Stimulated activated CD8-positive, alpha-beta memory T cell treated with anti-CD3 and anti-CD28 coated beads, Interleukin-7, amount 100 ng/mL, for 24 hours (primary cell): ENCODE measurements around the gene UBAC1.

ENCODE experiments used
- DNase-seq: peaks from one replicate; pipeline ENCODE4 v3.0.0-alpha.2; 2020; ENCODE audit warnings: low read depth

Gene UBAC1

DNA sequence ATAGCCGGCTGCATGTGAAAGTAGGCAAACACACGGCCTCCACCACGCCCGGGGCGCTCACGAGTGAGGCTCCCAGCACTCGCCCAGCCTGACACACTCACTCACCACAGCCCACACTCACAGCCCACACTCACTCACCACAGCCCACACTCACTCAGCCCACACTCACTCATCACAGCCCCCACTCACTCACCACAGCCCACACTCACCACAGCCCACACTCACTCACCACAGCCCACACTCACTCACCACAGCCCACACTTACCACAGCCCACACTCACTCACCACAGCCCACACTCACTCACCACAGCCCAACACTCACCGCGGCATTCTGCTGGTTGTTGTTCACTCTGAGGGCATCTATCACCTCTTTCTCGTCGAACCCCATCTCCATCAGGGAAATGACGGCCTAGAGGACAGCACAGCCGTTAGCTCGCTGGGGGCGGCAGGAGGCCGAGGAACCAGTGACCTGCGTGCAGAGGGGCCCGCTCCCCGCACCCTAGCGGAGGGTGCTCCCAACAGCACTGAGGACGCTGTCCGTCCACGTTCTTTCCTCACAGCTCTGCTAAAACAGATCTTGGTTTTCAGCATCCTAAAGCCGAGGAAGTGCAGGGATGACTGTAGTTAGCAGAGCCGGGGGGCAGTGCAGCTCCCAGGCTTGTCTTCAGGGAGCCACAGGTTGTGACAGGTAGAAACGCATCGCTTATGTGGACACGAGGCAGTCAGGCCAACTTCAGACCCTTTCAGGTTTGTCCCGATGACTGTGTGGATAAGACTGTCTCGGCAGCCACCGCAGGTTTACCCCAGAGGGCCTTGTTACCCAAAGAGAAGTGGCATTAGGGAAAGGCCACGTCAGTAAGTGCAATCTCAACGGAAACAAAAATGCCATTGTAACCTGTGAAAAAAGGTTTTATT is 21.6 kb downstream of the UBAC1 start:
- DNase-seq, result peak; percentile 23

DNA sequence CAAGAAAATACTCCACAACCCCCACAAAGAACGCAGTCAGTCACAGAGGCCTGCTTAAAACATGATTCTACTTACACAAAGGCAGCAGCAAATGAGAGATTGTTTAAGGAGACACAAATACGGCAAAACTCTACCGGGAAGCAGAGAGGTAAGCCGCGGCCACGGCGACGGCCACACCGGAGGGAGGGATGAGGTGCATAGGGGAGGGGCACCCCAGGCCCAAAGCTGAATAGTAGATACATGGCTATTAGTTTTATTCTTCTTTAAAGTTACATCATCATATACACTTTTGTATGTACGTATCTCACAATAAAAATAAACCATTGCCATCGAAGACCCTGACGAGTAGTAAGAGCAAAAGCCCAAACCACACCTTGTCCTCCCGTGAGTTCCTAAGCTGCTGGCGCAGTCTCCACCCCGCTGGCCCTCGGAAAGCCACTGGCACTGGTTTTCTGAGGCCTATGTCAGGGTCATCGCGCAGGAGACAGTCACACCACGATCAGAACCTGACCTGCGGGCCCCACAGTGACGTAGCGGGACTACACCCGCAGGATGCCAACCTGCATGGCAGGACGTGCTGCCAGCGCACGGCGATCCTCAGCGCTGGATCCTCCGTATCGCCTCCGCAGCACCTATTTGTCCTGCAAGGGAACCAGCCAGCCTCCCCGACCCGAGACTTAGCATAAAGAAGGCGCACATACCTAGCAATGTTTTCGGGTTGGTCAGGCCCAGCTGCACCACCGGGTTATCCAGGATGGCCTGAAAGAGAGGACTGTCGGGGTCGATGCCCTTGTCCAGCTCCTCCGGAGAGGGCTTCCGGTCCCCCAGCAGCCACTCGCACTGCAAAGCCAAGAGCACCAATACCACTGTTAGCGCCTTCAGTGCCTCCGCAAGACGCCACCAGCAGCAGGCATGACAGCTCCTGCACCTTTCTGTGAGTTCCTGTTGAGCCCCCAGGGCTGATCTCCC is 23.4 kb downstream of the UBAC1 start:
- no peak for DNase-seq

DNA sequence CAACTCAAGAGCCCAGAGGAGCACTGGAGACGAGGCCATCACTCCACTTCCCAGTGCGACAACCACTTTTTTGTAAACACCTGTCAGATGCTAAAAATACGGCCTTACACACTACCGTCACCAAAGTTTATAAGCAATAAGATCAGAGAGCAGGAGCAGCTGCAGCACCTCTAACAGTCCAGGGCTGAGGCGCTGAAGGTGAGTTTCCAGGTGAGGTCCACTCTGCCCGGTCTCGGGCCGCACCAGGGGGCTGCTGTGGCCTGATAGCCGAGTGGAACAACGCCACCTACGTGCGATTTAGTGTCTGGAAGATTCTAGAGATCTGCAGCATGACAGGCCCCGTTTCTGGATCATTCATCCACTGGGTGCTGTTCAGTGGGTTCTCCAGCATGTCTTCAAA is 28.1 kb downstream of the UBAC1 start:
- DNase-seq, result no peak

DNA sequence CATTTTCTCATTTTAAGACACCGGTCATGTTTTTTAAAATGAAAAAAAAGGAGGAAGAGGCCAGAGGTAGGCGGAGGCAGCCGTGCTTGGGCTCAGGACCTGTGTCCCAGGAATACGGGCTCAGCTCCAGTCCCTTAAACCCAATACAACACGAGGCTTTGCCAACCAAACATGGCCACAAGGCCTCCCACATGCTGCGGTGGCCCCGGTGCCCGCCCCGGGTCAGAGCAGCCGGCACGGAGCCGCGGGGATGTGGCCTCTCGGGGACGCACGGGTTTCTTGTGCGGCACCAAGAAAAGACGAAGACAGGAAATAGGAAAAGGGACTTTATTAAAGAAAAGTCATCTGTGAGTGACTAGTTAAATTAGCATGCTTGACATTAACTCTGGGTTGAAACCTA is 28.5 kb downstream of the UBAC1 start:
- no peak for DNase-seq

DNA sequence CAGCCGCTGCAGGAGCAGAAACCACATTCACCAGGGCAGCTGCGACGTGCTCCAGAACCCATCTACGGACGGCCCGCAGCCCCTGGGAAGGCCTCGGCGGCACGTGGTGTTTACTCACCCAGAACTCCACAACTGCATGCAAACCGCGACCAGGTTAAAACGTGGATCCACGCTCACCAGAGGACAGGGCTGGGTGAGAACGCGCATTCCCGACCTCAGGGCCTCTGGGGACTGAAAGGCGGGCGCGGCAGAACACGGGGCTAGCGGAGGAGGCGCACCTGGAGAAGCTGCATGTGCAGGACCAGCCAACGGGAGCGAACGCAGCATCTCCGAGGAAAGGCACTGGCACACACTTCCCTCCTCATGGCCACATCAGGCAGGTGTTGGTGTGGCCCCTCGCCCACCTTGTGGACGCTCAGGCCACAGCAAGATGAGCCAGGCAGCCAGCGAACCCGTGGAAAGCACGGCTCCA is 29.8 kb downstream of the UBAC1 start:
- DNase-seq, result no peak

DNA sequence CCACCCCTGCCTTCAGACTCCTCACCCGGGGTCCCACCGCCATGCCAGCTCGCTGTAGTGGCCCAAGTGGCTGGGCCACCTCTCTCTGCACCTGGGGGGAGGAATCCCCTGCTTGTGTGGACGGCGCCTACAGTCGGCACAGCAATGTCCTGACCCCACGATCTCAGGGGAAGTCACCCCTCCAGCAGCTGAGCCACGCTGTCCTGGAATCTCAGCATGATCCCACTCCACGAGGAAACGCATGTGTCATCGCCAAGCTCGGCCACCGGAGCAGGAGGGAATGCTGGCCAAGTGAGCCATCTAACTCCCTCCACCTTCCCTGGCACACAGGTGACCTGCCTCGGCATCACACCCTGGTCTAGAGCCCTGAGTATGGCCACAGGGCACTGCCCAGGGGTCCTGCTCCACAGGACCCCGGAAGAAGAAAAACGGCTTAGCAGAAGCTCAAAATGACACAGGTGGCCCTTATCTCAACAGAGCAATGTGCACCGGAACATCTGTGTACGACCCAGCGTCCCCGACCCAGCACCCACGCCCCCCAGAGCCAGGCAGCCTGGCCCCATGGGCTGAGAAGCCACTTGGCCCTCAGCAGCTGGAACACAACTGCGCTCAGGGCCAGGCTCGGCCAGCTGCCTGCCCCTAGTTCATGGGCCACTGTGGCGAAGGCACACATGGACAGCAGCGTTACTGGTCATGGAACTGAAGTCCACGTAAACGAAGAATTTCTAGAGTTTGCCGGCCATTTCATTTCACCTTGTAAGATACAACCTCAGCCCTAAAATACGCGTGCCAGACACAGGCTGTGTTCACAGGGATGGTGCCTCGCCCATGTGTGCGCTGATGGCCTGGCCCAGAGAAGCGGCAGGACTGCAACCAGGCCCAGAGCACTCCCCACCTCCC is 30.5 kb downstream of the UBAC1 start:
- DNase-seq, result no peak

DNA sequence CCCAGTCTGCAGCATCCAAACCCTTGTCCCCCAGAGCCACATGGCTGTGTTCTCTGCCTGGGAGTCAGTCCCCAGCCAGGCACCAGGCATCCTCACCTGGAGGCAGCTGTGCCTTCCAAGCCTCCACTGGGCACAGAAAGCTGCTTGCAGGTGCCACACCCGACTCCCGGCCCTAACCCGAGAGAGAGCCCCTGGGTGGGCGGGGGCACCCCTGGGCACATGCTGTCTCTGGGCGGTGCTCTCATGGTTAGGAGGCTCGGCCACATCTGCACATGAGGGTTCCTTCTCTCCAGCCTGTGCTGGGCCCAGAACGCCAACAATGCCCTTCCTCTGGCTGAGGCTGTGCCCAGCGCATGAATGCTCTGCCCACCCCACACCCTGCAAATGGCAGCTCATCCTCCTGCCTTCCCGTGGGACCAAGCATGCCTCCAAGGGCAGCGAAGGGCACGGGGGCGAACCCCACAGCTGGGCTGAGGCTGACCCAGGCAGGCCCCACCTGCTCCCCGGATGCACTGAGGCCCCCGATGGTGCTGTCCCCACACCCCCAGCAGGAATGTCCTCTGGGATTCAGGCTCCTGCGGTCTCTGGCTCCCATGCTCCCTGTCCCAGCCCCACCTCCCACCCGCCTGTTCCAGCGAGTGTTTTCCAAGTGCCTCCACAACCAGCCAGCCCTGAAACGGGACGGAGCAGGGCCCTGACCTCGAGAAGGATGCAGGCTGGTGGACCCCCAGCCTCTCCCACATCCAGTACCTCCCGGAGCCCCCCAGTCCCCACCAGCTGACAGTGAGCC is 31.3 kb downstream of the UBAC1 start:
- no peak for DNase-seq

DNA sequence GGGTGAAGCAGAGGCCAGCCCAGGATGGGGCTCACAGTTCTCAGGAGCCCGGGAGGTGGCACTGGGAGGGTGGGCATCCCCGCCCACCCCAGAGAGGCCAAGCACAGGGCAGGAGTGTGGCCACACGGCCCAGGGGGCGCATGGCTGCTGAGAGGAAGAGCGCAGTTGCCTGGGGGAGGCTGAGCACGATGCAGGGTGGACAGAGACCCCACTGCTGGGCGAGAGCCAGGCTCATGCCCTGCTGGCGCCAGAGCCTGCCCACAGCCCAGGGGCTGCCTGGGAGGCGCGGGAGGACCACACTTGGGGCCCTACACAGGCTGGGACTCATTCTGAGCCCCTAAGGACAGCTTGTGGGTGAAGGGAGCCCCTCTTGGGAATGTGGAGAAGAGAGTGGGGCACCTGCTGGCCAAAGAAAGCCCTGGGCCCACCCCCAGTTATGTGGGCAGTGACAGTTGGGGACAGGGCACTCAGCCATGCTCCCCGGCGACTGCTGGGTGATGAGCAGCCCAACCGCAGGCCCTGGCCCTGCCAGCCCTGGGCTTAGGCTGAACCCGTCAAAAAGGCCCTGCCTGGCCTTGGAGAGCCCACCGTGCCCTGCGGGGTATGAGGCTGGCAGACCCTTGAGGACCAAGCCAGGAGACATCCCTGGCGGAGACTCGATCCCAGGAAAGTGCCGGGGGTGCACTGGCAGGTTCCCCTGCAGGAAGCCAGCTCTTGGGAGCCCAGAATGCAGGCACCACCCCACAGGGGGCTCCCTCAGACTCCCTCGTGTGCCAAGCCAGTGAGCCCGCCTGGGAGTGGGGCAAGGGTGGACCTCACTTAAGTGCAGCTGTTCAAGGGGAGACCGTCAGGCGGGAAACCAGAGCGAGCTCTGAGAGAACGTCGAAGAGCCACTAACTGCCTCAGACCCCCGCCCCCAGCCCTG is 32.2 kb downstream of the UBAC1 start:
- DNase-seq, result no peak

DNA sequence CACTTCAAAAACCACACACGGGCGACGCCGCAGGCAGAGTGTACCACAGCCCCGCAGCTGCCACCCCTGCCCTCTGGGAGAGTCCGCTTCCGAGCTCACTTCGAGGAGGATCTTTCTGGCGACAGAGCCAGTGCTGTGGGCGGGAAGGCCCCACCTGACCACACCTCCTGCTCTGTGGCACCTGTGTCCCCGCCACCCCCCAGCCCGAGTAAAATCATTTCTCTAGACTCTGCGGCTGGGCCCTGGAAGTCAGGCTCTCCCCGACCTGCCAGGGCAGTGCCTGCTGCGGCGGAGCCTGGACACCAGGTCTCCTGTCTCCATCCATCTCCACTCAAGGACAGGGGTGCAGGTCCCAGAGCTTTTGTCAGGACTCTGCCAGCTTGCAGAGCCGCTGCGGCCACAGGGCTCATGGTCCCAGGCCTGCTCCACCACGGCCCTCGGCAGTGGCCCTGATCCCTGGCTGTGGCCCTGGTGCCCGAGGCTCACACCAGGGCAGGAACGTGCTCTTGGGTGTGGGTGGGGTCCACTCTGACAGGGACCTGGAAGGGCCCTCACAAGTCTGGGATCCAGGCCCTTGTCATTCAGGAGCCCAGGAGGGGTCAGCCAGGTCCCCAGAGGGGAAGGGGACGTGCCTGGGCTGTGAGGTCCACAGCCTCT is 33.0 kb downstream of the UBAC1 start:
- no peak for DNase-seq

DNA sequence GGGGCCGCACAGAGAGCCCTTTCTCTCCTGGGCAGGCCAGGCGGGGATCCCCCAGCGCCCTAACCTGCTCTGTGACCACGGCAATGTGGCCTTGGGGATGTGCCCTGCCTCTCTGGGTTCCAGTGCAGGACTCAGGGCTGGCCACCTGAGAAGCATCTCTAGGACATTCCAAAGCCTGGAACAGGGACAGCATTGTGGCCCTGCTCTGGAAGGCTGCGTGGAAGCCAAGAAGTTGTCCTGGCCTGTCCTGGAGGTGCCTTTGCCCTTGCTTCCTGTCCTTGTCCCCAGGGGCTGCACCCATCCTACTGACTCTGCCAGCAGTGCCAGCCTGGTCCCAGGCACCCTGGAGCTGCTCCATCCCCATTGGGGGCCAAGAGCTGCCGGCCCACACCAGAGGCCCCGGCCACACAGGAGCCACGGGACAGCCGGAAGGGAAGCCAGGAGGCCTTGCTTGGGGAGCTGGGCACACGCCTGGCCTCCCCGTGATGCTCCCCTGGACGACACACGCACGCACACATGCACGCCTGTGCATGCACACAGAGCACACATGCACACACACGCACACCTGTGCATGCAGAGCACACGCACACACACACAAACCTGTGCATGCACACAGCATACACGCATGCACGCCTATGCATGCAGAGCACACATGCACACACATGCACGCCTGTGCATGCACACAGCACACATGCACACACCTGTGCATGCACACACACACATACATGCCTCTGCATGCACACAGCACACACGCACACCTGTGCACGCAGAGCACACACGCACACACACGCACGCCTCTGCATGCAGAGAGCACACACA is 33.8 kb downstream of the UBAC1 start:
- DNase-seq, result no peak

DNA sequence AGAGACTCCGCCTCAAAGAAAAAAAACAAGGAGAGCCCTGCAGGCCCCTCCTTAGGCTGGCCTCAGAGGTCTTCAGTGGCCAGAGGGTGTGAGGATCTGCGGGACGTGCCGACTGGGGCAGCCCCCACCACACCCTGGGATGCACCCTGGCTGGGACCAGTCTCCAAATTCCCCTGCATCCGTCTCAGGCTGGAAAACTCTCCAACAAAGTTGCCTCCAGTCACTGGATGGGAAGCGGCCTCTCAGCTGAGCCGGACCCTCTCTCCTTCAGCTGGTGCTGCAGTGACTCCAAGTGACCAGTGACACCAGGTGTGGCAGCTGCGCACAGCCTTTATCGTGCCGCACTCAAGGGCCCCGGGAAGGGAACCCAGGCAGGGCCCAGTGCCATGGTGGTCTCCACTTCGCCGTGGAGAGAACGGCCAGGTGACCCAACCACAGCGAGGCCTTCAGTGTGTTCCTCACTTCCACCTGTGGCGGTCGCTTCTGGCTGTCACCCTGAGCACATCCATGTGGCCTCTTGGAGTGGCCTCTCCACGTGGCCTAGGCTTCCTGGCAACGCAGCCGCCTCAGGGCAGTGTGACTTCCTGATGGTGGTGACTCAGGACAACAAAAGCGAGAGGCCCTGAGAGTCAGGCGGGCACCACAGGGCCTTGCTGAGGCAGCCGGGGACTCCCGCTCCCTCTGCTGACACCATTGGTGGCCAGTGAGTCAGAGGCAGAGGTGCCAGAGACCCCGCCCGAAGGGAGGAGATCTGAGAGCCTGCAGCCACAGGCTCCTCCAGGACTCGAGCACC is 34.6 kb downstream of the UBAC1 start:
- peak; percentile 45 for DNase-seq

DNA sequence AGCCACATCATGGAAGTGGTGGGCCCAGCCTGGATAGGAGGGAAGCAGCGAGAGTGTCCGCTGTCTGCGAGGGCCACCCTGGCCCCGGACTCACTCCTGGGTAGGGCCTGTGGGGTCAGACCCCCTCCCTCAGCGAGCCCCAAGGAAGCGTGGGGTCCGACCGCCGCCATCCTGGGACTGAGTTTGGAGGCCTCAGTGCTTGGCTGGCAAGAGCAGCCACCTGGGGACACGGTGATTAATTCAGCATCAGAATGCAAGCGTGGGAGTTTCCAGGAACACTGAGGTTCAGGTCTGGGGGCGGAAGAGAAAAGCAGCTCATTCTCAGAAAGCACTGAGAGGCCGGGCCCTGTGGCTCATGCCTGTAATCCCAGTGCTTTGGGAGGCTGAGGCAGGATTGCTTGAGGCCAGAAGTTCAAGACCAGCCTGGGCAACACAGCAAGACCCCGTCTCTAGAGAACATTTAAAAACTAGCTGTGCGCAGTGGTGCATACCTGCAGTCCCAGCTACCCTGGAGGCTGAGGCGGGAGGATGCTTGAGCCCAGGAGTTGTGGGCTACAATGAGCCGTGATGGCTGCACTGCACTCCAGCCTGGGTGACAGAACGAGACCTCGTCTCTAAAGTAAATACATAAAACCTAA is 35.6 kb downstream of the UBAC1 start:
- peak; percentile 47 for DNase-seq

DNA sequence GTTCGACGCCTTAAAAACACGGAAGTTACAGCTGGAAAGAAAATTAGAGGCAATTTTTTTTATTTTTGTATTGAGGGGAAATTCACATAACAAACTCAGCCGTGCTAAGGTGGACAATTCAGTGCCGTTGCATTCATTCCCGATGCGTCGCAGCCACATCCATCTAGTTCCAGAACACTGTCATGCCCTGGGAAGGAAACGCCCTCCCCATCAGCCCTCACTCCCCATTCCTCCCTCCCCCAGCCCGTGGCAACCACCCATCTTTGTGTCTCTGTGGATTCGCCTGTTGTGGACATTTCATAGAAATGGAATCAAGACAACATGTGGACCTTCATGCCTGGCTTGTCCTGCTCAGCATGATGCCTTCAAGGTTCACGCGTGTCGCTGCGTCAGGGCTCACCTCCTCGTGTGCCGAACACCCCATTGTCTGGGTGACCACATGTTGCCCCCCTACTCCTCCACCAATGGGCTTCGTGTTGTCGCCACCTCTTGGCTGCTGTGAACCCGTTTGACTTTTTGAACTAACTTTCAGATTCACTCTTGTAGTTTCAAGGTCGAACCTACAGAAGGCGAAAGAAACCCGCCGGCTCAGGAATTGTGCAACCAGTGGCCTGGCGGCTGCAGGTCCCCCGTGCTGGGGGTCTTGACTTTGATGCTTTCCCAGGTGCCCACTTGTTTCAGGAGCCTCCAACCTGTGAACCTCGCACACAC is 36.4 kb downstream of the UBAC1 start:
- no peak for DNase-seq

DNA sequence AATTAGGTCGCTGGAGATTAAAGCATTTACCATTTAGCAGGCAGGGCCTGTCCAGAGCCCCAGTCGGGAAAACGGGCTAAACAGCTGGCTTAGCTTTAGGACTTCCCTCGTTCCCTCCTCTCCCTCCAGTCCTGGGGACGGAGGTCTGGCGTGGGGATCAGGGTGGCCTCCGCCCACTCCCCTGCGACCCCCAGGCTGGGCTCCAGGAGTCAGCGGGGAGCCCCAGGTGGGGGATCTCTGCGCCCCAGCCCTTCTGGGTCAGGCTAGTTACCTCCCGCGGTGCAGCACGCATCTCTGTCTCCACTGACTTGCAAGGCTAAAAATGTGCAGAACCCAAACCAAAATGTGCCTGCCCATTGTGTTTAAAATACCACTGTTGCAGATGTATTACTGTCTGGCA is 37.7 kb downstream of the UBAC1 start:
- no peak for DNase-seq

DNA sequence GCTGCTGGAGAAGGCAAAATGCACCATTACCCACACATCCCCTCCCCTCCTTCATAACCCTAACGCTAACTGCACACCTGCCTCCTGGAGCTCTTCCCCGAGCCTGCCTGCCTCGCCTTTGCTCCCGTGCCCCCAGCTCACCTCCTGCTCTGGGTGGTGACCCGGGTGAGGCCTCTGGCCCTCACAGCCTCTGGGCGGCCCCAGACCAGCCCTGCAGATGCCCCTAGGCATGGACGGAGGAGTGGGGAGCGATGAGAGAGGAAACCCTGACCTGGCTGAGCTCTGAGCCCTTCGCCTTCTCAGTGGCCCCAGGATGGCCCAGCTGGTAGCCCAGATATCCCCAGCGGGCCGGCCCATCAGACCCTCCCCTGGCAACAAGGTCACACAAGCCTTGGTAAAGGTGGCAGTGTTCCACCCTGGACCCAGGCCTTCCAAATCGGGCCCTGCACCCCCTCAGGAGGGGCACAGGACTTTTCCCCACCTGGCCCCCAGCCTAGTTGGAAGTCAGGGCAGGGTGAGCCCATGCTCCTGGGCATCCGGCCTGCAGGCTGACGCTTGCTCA is 39.3 kb downstream of the UBAC1 start:
- no peak for DNase-seq

DNA sequence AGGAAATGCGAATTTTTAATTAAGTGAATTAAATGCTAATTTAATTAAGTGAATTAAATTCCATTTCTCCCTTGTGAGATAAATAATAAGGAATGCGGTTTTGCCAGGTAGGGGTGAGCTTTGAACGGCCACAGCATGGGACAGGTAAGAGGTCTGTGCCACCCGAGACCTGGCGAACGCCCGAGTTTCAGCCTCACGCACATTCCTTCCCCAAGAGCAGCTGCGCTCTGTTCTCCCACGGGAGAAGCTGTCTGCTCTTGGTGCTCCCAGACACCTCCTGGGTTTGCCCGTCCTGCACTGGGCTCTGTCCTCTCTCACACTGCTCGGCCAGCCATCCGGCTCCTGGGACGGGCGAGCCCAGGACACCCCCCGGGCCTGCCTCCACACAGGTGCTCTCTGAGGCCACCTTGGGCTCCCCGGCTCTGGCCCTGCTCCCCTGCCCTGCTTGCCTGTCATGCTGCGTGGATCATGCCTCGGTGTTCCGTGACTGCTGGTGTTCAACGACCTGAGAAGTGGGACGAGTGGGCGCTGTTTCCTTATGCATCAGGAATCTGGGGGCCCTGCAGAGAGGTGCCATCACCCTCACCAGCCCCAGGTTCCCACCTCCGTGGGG is 40.1 kb downstream of the UBAC1 start:
- no peak for DNase-seq
